GM12878 (cell line): Measurements from ENCODE around the gene SLMAP. TPM values are rescaled to one million over a fixed set of nuclear protein-coding genes. Genes with fewer than 3 reads are reported as not detected.

Experiments used
- ATAC-seq: fragments of 200-7000 bp; cut with Tn5 transposase; 3 replicates; pipeline ENCODE4 v1.9.1; 2020; ENCODE audit warnings: mild to moderate bottlenecking, moderate library complexity
- BruUV-seq: library from RNA; stranded (reverse); fragments of 400-500 nt; replicated peaks from 2 replicates; lab custom pipeline; 2021; lab: Mats Ljungman, UMichigan
- CTCF ChIA-PET: fragments of 300-600 bp; sonication (Branson Sonifier 250); formaldehyde crosslinking; extraction: SDS; loops from one replicate; lab custom pipeline; 2021; ENCODE audit warnings: inconsistent platforms; lab: Yijun Ruan, JAX
- POLR2A ChIA-PET: fragments of 350-600 bp; formaldehyde crosslinking; extraction: SDS; loops from one replicate; lab custom pipeline; 2021; ENCODE audit warnings: inconsistent platforms; lab: Charles Lee
- RAD21 ChIA-PET: fragments of 300-600 bp; sonication (Branson Sonifier 250); formaldehyde crosslinking; loops from one replicate; lab custom pipeline; 2023; ENCODE audit warnings: antibody characterized with exemption; ENCODE audit not compliant: unreplicated experiment; lab: Charles Lee
- SMC1A ChIA-PET: fragments of 300-600 bp; sonication (Branson Sonifier 250); formaldehyde crosslinking; loops from one replicate; lab custom pipeline; 2023; ENCODE audit not compliant: unreplicated experiment, uncharacterized antibody; lab: Charles Lee
- DNase-seq: peaks from one replicate; pipeline ENCODE4 v3.0.0-alpha.2; 2011; ENCODE audit warnings: low read depth, low spot score
- FAIRE-seq: peaks from 3 replicates; lab custom pipeline; 2011; peaks lifted over from hg19 to GRCh38; lab: Jason Lieb, UNC
- H2AFZ ChIP-seq: 2 replicates; pipeline ENCODE4 v1.6.0; 2011; ENCODE audit warnings: low read depth, low read length, control low read depth; ENCODE audit not compliant: control insufficient read depth
- H3K27ac ChIP-seq: 2 replicates; pipeline ENCODE4 v1.5.1; 2011; ENCODE audit warnings: control low read depth; ENCODE audit not compliant: control insufficient read depth, insufficient read depth
- H3K27me3 ChIP-seq, 2 experiments: replicated peaks in 1 of 2; 2 replicates each; pipeline versions ENCODE4 v1.6.0 to v1.6.1; 2011; ENCODE audit warnings: low read length in 1 of 2; ENCODE audit not compliant: control insufficient read depth in 2 of 2, insufficient read depth in 2 of 2
- H3K36me3 ChIP-seq, 2 experiments: 2 replicates each; pipeline ENCODE4 v1.5.1; 2011; ENCODE audit warnings: low read length in 1 of 2; ENCODE audit not compliant: control insufficient read depth in 2 of 2, insufficient read depth in 2 of 2
- H3K4me1 ChIP-seq: 2 replicates; pipeline ENCODE4 v1.6.1; 2011; ENCODE audit warnings: mild to moderate bottlenecking, low read length, moderate library complexity, mixed read lengths; ENCODE audit not compliant: control insufficient read depth, insufficient read depth
- H3K4me2 ChIP-seq: 2 replicates; pipeline ENCODE4 v1.6.0; 2011; ENCODE audit warnings: control low read depth; ENCODE audit not compliant: control insufficient read depth, insufficient read depth
- H3K4me3 ChIP-seq: fragments of 200-600 bp; sonication (generic); 2 replicates; pipeline ENCODE4 v1.5.1; 2016
- H3K79me2 ChIP-seq: 2 replicates; pipeline ENCODE4 v1.6.0; 2011; ENCODE audit warnings: low read length; ENCODE audit not compliant: control insufficient read depth, insufficient read depth
- H3K9ac ChIP-seq: 2 replicates; pipeline ENCODE4 v1.8.0; 2011; ENCODE audit warnings: low read length, control low read depth, mixed read lengths; ENCODE audit not compliant: control insufficient read depth, insufficient read depth
- H3K9me3 ChIP-seq: replicated peaks from 3 replicates; pipeline ENCODE4 v1.5.1; 2011; ENCODE audit warnings: mild to moderate bottlenecking, low read length; ENCODE audit not compliant: control insufficient read depth, insufficient read depth
- H4K20me1 ChIP-seq: 2 replicates; pipeline ENCODE4 v1.6.0; 2011; ENCODE audit not compliant: control insufficient read depth, insufficient read depth
- CHD2 ChIP-seq: IDR thresholded peaks from 2 replicates; pipeline ENCODE4 v1.6.1; 2011; ENCODE audit warnings: low read depth, low read length, improper control_type of control experiment, borderline replicate concordance
- EGR1 ChIP-seq, 2 experiments: IDR thresholded peaks; 1 replicate in 1 of 2; 2 replicates in 1 of 2; pipeline ENCODE4 v1.6.1; 2011 to 2012; ENCODE audit warnings: low read depth in 2 of 2, low read length in 2 of 2, borderline replicate concordance in 1 of 2, mild to moderate bottlenecking in 1 of 2, moderate library complexity in 1 of 2
- FOXM1 ChIP-seq: IDR thresholded peaks from 2 replicates; pipeline ENCODE4 v1.6.1; 2012; ENCODE audit warnings: low read depth, mild to moderate bottlenecking, inconsistent platforms, low read length, moderate library complexity
- MEF2B ChIP-seq: fragments of 450-650 bp; IDR thresholded peaks from 2 replicates; pipeline ENCODE4 v1.6.1; 2018; ENCODE audit warnings: mild to moderate bottlenecking, moderate library complexity; ENCODE audit not compliant: partially characterized antibody, poor library complexity, severe bottlenecking
- NFXL1 ChIP-seq: fragments of 450-650 bp; IDR thresholded peaks from 2 replicates; pipeline ENCODE4 v1.6.1; 2017; ENCODE audit warnings: antibody characterized with exemption, mild to moderate bottlenecking, borderline replicate concordance
- NR2C1 ChIP-seq: fragments of 450-650 bp; IDR thresholded peaks from 2 replicates; pipeline ENCODE4 v1.6.1; 2017; ENCODE audit warnings: antibody characterized with exemption, mild to moderate bottlenecking, moderate library complexity
- POLR2AphosphoS5 ChIP-seq: IDR thresholded peaks from 2 replicates; pipeline ENCODE4 v1.6.1; 2011; ENCODE audit warnings: mild to moderate bottlenecking, low read length, inconsistent platforms
- RAD51 ChIP-seq: fragments of 450-650 bp; IDR thresholded peaks from 2 replicates; pipeline ENCODE4 v1.6.1; 2016; ENCODE audit warnings: moderate library complexity, mild to moderate bottlenecking, inconsistent platforms
- RCOR1 ChIP-seq: conservative IDR thresholded peaks from 2 replicates; pipeline ENCODE4 v1.6.1; 2012; ENCODE audit warnings: low read depth, low read length, improper control_type of control experiment
- REST ChIP-seq: IDR thresholded peaks from 2 replicates; pipeline ENCODE4 v1.6.1; 2012; ENCODE audit warnings: mild to moderate bottlenecking, low read depth, low read length
- SMAD5 ChIP-seq: IDR thresholded peaks from 2 replicates; pipeline ENCODE4 v1.6.1; 2016; ENCODE audit warnings: antibody characterized with exemption, low read depth
- SP1 ChIP-seq: IDR thresholded peaks from one replicate; pipeline ENCODE4 v1.6.1; 2011; ENCODE audit warnings: low read depth, low read length
- SPI1 ChIP-seq: IDR thresholded peaks from 2 replicates; pipeline ENCODE4 v1.6.1; 2011; ENCODE audit warnings: low read depth, mild to moderate bottlenecking, low read length, moderate library complexity, borderline replicate concordance; ENCODE audit not compliant: insufficient read depth
- SREBF1 ChIP-seq: IDR thresholded peaks from 2 replicates; pipeline ENCODE4 v1.6.1; 2012; ENCODE audit warnings: mild to moderate bottlenecking, low read length
- ZSCAN29 ChIP-seq: fragments of 450-650 bp; IDR thresholded peaks from 2 replicates; pipeline ENCODE4 v1.6.1; 2017; ENCODE audit warnings: mild to moderate bottlenecking, moderate library complexity
- WGBS: methylation state at CpG from one replicate; pipeline ENCODE4 v1.1.6; 2016; ENCODE audit warnings: low lambda C conversion rate; ENCODE audit not compliant: insufficient replicate concordance, insufficient coverage; ENCODE audit errors: missing lambda C conversion rate; 5-methylcytosine and 5-hydroxymethylcytosine counted together
- in situ Hi-C: fragments of 300-500 bp; cut with MboI; formaldehyde crosslinking; loops from 9 replicates; pipeline ENCODE4 v1.14.3; 2018; ENCODE audit warnings: mixed read lengths
- intact Hi-C: fragments of 100-400 bp; cut with micrococcal nuclease; formaldehyde crosslinking; loops from one replicate; pipeline ENCODE4 v1.14.2; 2022; ENCODE audit not compliant: unreplicated experiment
- polyA plus RNA-seq, 11 experiments: library from polyadenylated mRNA; depleted of rRNA in 4 of 11; unstranded in 6 of 11; stranded (reverse) in 5 of 11; fragments of >200 nt; fragmentation: Nextera tagmentation in 4 of 11; fragmentation: Illumina TruSeq in 1 of 11; extraction: Ambion mirVana in 4 of 11; extraction: Trizol in 1 of 11; gene quantifications; 1 replicate in 1 of 11; 2 replicates in 10 of 11; pipeline versions ENCODE4 v1.2.1 to v1.2.3, GENCODE V29; 2011 to 2016; ENCODE audit warnings: inconsistent platforms in 2 of 11, missing spikeins in 2 of 11, low read depth in 1 of 11
- total RNA-seq, 4 experiments: library from RNA; depleted of rRNA in 3 of 4; stranded (reverse); fragments of >200 nt in 3 of 4; fragmentation: Illumina TruSeq in 1 of 4; extraction: Trizol in 1 of 4; gene quantifications; 2 replicates each; pipeline versions ENCODE4 v1.2.1 to v1.2.3, GENCODE V29; 2013 to 2021

Gene SLMAP
- total and polyA plus RNA-seq, 10 of the 15 experiments (the other 5 are each of a cell fraction or from before 2014, with no cell fraction given), result 8.3 to 43.8 (median 26.4) TPM

DNA sequence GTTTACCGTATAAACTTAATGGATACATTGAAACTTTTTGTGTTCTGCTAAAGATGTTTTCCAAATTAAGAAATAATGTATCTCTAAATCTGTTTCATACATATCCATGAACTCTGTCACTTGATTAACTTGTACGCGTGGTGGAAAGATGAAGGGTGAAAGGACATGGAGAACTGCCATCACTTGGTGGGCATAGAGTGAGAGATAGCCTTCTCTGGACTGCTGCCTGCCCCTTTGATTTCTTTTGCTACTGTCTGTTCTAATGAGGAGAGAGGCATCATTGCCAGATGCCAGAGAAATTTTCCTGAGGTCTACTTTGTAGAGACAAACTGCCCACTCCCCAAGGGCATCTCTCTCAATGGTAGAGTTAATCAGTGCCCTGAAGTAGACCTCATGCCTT lies 120.5 kb downstream of the SLMAP start:
- ChIA-PET CTCF (no interaction called here), SMC1A (interaction anchor here (0.6 kb wide), 1 partner anchor 366 kb away, joined by 4 read pairs; no protein-coding TSS in a partner anchor), POLR2A (no interaction called here), RAD21 (no interaction called here)
- in situ Hi-C loops (no loop called here), intact Hi-C loops (no loop called here)
- no peak for DNase-seq
- no peak for TF ChIP-seq POLR2AphosphoS5
- no peak for TF ChIP-seq EGR1 (IDR thresholded peaks at IDR 0.05; ENCODE audit: borderline replicate concordance in 1 of 2, low read depth in 2 of 2, low read length in 2 of 2)
- TF ChIP-seq NFXL1, result no peak
- no peak for TF ChIP-seq SMAD5
- TF ChIP-seq RAD51, result no peak
- TF ChIP-seq RCOR1, result no peak
- Histone ChIP-seq H3K79me2 (no peaks in the 10 kb centered on the region), H3K9me3 (no peaks in the 10 kb centered on the region), H3K4me2 (no peak overlapping the region), H3K27me3 (no peaks in the 10 kb centered on the region), H3K9ac (no peak overlapping the region), H3K36me3 (no peaks in the 10 kb centered on the region; a peak in 1 of 4 replicates), H3K4me1 (no peaks in the 10 kb centered on the region), H2AFZ (no peak overlapping the region), H3K4me3 (no peak overlapping the region), H3K27ac (no peak overlapping the region), H4K20me1 (no peaks in the 10 kb centered on the region)
- no TSS peak for BruUV-seq
- 100% methylated on average over 3 of the region's 3 CpGs for WGBS
- ATAC-seq, result no peak
- peak; percentile 18 for FAIRE-seq

DNA sequence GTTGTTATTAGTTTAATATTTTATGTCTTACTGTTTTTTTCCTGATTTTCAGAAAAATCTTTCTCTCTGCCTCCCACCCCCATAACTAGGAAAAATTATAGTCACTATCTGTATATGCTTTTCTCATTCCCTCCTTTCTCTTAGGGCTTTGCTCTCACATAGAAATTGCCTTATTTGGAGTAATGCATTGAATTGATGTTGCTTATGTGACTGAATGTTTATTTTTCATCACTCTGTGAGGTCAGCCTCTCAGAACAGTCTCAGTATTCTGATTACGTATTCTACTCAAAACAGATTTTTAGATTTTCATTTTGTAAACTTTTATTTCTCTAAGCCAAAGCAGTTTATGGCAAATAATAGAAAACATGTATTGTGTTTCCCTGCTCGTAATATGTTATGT lies 121.0 kb downstream of the SLMAP start:
- TF ChIP-seq SREBF1, result no peak
- no peak for TF ChIP-seq CHD2
- TF ChIP-seq MEF2B, result no peak
- TF ChIP-seq ZSCAN29, result no peak
- TF ChIP-seq NR2C1, result no peak
- TF ChIP-seq FOXM1, result no peak
- no peak for TF ChIP-seq SP1
- no peak for TF ChIP-seq REST
- TF ChIP-seq SPI1, result no peak
- H3K4me3 ChIP-seq, result no peak overlapping the region
- no peak overlapping the region for H2AFZ ChIP-seq
- SMC1A ChIA-PET, result interaction anchor here (0.6 kb wide), 1 partner anchor 154 kb away, joined by 3 read pairs; no protein-coding TSS in a partner anchor
- H3K36me3 ChIP-seq, result no peaks in the 10 kb centered on the region; a peak in 1 of 4 replicates
- no peak overlapping the region for H3K27ac ChIP-seq
- 100% methylated on average over 2 of the region's 2 CpGs for WGBS
- no peaks in the 10 kb centered on the region for H3K79me2 ChIP-seq
- in situ Hi-C loops (no loop called here), intact Hi-C loops (no loop called here)
- no peak overlapping the region for H3K4me2 ChIP-seq
- no peaks in the 10 kb centered on the region for H3K4me1 ChIP-seq
- FAIRE-seq, result no peak
- CTCF ChIA-PET, result no interaction called here
- no peak overlapping the region for H3K9ac ChIP-seq
- no peaks in the 10 kb centered on the region for H4K20me1 ChIP-seq
- RAD21 ChIA-PET, result no interaction called here
- no TSS peak for BruUV-seq
- H3K27me3 ChIP-seq, result no peaks in the 10 kb centered on the region
- no peak for DNase-seq
- no peaks in the 10 kb centered on the region for H3K9me3 ChIP-seq
- ATAC-seq, result no peak
- POLR2A ChIA-PET, result no interaction called here
